GM18508 (cell line): Measurements from ENCODE around the gene ATP10B.
"Not testable (repeated sequence)": the region's sequence is repeated elsewhere in the genome, so short reads cannot be mapped to it uniquely, and the experiment has no call there.

ENCODE experiments used
- ATAC-seq: cut with Tn5 transposase; IDR thresholded peaks from one replicate; pipeline ENCODE4 v1.9.1; 2021; ENCODE audit warnings: moderate number of reproducible peaks; ENCODE audit not compliant: insufficient read depth, unreplicated experiment

ATP10B gene

DNA sequence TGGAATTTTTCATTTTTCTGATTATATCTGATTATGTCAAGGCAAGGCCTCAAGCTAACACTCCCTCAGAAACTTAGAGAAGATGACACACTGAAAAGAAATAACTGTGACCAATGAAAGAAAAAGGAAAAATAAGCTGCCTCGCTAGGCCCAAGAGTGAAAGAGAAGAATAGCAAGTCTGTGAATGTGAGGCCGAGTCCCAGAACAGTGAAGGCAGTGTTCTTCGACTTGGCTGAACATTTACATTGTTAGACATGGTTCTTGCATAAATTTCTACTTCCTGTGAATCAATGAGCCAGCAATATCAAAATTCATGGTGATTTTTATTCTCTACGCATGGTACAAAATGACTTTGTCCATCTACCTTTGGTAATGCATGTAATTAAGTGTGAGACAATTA, at the start of gene ATP10B:
Gene ATP10B (minus strand): TSS at position 163 of the 400 bp plus-strand sequence. CDS start 164,137 bp downstream, outside the sequence.
- no peak for ATAC-seq

DNA sequence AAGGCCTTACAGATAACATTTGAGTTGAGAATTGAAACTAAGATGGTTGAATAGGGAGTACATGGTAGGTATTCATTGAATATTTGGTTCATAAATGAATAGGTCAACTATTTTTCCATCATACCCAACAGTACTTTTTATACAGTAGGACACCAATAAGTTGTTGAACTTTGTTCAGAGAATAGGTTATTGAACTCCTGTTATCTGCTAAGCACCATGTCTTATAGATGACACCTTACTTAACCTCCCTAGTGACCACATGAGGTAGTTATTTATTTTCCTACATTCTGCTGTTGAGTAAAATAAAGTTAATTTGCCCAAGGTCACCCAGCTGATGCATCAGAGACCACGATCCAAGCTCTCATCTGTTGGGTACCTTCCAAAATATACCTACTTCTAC, 49.6 kb upstream of the ATP10B start:
- no peak for ATAC-seq

DNA sequence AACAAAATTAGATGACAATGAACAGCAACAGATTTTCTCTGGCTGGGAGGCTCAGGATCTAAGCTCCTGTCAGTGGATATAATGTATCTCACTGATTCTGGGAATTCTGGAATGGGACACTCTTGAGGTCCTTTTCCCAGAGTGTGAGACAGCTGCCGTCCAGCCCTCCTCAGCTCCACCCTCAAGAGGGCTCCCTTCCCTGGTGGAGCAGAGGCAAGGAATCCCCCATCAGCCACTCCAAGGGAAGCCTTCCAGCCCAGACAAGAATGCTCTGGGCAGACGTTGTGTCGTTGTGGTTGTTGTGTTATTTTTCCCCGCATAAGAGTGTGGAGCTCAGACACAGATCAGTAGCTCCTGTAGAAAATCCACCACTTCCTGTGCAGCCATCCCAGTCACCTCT, 47.7 kb upstream of the ATP10B start:
- ATAC-seq = no peak

- ATAC-seq = not testable (repeated sequence)
Observed at GRCh38 chr5:160893180-160893964, 41.4 kb upstream of the ATP10B start.

GRCh38 chr5:160887780-160888179, 35.8 kb upstream of the ATP10B start:
- ATAC-seq = no peak

GRCh38 chr5:160873560-160874200, 21.7 kb upstream of the ATP10B start:
- not testable (repeated sequence) for ATAC-seq

- no peak for ATAC-seq
Observed at GRCh38 chr5:160869989-160870521, 18.0 kb upstream of the ATP10B start.

GRCh38 chr5:160867976-160868375, 16.0 kb upstream of the ATP10B start:
- ATAC-seq = no peak

DNA sequence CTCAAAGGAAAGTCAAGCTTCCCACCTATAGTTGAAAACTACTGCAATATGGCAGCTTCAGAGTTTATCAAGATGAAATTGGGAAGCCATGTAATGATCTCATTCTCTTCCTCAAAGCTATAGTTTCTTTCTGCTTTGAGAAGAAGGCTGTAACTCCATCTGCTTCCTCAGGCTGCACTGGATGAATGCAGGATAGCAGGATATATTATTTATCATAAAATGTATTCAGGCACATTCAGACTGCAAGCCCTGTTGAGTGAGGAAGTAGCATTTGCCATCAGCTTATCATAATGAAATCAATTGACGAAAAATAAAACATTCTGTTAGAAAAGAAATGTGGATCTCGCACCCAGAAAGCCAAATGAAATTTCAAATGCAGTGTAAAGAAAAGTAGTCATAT, 560 bp downstream of the ATP10B start:
- ATAC-seq = no peak

GRCh38 chr5:160850421-160850820, 1.6 kb downstream of the ATP10B start:
- ATAC-seq = no peak

DNA sequence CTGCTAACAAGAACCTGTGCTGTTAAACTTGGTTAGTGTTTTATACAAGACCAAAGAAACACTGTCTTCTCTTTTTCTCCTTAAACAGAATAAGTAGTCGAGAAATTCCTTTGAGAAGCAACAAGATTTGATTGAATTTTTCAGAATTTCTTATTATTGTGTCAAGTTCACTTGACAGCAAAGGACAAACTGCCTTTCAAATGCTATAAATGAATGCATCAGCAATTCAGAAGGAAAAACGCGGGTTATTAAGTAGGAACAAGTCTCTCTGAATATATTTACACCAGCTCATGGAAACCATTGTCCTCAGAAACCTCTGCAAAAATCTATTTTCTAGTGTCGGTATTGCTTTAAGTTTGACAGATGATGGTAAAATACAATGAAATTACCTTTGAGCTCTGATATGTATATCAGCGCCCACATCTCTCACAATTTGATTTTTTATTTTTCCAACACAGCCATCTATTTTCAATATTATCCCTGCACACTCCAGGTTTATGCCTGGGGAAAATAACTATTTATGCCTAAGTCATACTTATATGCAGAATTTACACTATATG, 4.4 kb downstream of the ATP10B start:
- ATAC-seq = no peak

DNA sequence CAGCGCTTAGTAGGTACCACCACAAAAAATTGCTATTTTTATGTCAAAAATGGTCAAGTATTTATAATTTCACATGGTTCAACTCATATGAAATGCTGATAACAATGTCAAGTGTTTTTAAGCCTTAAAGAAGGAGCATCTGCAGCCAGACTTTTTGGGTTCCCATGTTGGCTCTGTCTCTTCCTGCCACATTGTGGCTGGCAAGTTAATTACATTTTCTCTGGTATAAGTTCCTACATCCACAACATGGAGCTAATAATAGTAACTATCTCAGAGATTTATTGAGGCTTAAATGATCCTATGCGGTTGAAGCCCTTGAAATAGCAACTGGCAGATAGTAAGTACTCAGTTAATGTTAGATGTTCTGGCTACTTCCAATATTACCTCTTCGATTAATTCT, 5.4 kb downstream of the ATP10B start:
- ATAC-seq = no peak

DNA sequence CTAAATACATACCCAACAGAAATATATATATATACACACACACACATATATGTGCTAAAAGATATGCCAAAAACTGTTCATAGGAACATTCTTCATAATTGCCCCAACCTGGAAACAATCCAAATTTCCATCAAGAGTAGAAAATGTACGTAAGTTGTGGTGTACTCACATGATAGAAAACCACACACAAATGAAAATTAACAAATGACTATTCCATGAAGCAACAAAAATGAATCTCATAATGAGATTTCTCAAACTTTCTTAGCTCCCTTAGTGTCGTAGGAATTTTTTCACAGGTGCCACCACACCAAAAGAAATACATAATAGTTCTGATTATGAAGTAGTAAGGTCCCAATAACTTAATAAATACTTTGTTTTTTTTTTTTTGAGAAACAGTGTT, 7.8 kb downstream of the ATP10B start:
- no peak for ATAC-seq

- peak; percentile 98 for ATAC-seq
Observed at GRCh38 chr5:160843240-160843639, 8.8 kb downstream of the ATP10B start.

DNA sequence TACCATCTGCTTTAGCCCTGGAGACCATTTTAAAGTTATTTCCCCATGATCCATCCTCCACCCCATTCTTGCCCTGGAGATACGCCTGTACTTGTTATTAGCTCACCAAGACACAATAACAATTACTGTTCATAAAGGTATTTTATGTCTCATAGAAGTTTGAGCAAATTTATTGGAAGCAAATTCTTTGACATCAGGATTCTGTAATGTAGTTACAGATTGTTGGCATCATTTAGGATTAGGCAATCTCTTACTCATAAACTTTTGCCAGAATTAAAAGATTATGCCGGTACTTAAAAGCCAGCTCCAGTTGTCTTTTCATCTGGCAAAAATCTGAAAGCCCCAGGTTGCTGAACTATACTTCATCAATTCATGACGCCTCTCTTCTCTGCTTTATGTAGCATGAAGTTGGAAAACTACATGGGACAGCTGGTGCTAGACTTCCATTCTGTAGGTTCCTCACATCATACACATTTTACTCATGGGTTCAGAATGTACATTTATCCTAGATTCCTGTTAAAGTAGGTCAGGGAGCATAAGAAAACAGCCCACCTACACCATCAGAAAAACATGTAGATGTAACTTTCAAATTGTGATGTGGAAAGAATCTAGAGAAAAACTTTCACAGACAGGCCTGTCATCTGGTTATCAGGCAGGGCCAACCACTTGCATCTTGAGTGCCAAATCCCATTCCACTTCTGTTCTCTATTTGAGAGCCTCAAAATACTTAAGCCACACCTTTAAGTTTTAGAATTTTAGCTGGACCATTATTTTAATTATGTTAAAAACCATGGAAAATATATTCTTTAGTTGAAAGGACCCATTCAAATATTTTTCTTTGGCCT, 14.0 kb downstream of the ATP10B start:
- ATAC-seq = no peak

- no peak for ATAC-seq
Observed at GRCh38 chr5:160837211-160837610, 14.8 kb downstream of the ATP10B start.

DNA sequence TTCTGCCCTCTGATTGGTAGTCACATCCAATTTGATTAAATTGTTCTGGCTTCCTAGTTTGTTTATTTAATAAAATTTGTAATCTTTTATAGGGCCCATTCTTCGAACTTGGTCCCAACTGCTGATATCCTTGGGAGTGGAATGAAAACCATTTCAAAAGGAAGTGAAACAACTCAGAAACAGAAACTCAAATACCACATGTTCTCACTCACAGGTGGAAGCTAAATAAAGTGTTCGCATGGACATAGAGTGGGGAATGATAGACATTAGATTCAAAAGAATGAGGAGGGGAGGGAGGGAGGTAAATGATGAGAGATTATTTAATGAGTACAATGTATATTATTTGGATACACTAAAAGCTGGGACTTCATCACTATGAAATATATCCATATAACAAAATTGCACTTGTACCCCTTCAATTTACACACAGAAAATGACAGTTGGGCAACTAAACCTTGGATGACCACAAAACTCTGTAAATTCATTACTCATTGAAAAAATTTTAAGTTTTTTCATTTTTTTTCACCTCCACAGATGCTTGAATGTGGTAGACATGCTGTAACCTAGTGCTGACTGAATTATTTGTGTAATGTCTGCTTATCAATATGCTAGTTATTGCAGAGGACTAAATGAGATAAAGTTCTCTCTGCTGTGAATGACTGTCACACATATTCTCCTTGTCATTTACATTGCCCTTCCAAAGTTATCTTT, 16.0 kb downstream of the ATP10B start:
- ATAC-seq = peak; percentile 53

DNA sequence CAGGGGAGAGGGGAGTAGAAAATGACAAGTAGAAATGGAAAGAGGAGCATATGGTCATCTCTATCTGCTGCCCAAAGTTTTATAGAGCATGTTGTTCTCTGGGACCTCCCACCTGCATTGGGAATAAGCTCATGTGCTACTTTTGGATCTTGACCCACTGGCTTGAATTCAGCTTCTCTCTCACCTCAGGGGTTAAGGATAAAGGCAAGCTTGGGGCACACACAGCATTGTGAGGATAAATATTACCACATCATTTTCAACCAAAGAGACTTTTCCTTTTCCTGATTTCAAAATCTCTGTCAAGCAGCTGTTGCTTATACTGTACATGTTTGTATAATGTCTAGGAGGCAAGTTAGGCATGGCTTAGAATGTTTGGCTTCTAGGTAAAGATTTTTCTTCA, 16.6 kb downstream of the ATP10B start:
- ATAC-seq = peak; percentile 13

DNA sequence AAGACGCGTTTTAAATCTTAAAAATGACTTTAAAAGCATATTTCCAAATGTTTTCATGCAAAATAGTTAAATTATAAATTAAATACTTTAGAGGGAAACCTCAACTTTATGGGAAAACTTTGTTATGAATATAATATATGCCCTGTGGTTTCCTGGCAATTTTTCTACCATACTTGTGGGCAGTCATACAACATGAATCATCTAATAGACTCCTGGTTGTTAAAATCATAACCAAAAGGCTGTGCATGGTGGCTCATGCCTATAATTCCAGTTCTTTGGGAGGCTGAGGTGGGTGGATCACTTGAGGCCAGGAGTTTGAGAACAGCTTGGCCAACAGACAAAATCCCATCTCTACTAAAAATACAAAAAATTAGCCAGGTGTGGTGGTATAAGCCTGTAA, 18.2 kb downstream of the ATP10B start:
- ATAC-seq = no peak

- no peak for ATAC-seq
Observed at GRCh38 chr5:160831801-160832200, 20.2 kb downstream of the ATP10B start.
